K562 (cell line): ENCODE data around the gene CS. TPM values are rescaled to one million over a fixed set of nuclear protein-coding genes. Genes with fewer than 3 reads are reported as not detected.

Experiments
- CXXC5 ChIP-seq: fragments of 250-450 bp; sonication (Bioruptor Pico); IDR thresholded peaks from 2 replicates; pipeline ENCODE4 v1.8.0; 2022; ENCODE audit warnings: inconsistent platforms, mild to moderate bottlenecking, moderate library complexity
- EZH2 ChIP-seq: IDR thresholded peaks from 2 replicates; pipeline ENCODE4 v1.6.1; 2012; ENCODE audit warnings: low read depth, mild to moderate bottlenecking, inconsistent platforms, low read length, borderline replicate concordance
- GATA2 ChIP-seq: sonication (generic); formaldehyde crosslinking; IDR thresholded peaks from 2 replicates; pipeline ENCODE4 v1.4.0; 2020; ENCODE audit warnings: mild to moderate bottlenecking, missing genetic modification reagents
- HBP1 ChIP-seq: fragments of 450-650 bp; formaldehyde crosslinking; IDR thresholded peaks from 2 replicates; pipeline ENCODE4 v1.4.0; 2022; ENCODE audit warnings: missing genetic modification characterization
- MBD2 ChIP-seq: sonication (generic); IDR thresholded peaks from 2 replicates; pipeline ENCODE4 v1.6.1; 2016; ENCODE audit warnings: low read depth, borderline replicate concordance
- PCBP1 ChIP-seq: fragments of 200-400 bp; formaldehyde crosslinking; IDR thresholded peaks from 2 replicates; pipeline ENCODE4 v1.6.1; 2018; ENCODE audit warnings: mild to moderate bottlenecking, low read depth, low read length; ENCODE audit not compliant: poor library complexity, severe bottlenecking
- SAFB2 ChIP-seq: fragments of 200-400 bp; formaldehyde crosslinking; IDR thresholded peaks from 2 replicates; pipeline ENCODE4 v1.6.1; 2018; ENCODE audit warnings: borderline replicate concordance, low read length, low read depth, moderate library complexity; ENCODE audit not compliant: severe bottlenecking
- SREBF2 ChIP-seq: sonication (generic); formaldehyde crosslinking; IDR thresholded peaks from 2 replicates; pipeline ENCODE4 v1.4.0; 2020; ENCODE audit warnings: mild to moderate bottlenecking, missing genetic modification reagents
- ZBTB33 ChIP-seq: sonication (generic); formaldehyde crosslinking; IDR thresholded peaks from 2 replicates; pipeline ENCODE4 v1.8.1; 2023; ENCODE audit warnings: mild to moderate bottlenecking, missing genetic modification reagents
- ZKSCAN8 ChIP-seq: fragments of 200-800 bp; sonication (Bioruptor generic); IDR thresholded peaks from 2 replicates; pipeline ENCODE4 v1.6.1; 2016; ENCODE audit warnings: missing genetic modification characterization, missing compliant biosample characterization
- ZNF146 ChIP-seq: IDR thresholded peaks from one replicate; pipeline ENCODE4 v1.6.1; 2018; ENCODE audit warnings: missing compliant biosample characterization; ENCODE audit not compliant: unreplicated experiment
- ZNF431 ChIP-seq: sonication (generic); formaldehyde crosslinking; IDR thresholded peaks from 2 replicates; pipeline ENCODE4 v1.8.0; 2022; ENCODE audit warnings: mild to moderate bottlenecking, missing genetic modification reagents
- ZNF444 ChIP-seq: fragments of 250-450 bp; sonication (Bioruptor Pico); IDR thresholded peaks from 2 replicates; pipeline ENCODE4 v1.4.0; 2020; ENCODE audit warnings: mild to moderate bottlenecking, moderate library complexity
- polyA plus RNA-seq, 8 experiments: library from polyadenylated mRNA; depleted of rRNA in 4 of 8; stranded (reverse) in 5 of 8; unstranded in 3 of 8; fragments of >200 nt; fragmentation: Nextera tagmentation in 2 of 8; fragmentation: Illumina TruSeq in 1 of 8; extraction: Ambion mirVana in 2 of 8; extraction: Trizol in 1 of 8; gene quantifications; 2 replicates each; pipeline versions ENCODE4 v1.2.1 to v1.2.3, GENCODE V29; 2011 to 2014; ENCODE audit warnings: inconsistent platforms in 1 of 8, missing spikeins in 1 of 8
- total RNA-seq, 7 experiments: library from RNA; depleted of rRNA in 6 of 7; stranded (reverse); fragments of >200 nt in 6 of 7; fragmentation: Illumina TruSeq in 2 of 7; extraction: Trizol in 2 of 7; gene quantifications; 2 replicates each; pipeline versions ENCODE4 v1.2.1 to v1.2.3, GENCODE V29; 2011 to 2021; ENCODE audit warnings: low replicate concordance in 1 of 7
- TF ChIP-seq, protein P1 (sequence below): fragments of 450-650 bp; IDR thresholded peaks from 2 replicates; pipeline ENCODE4 v1.6.1; 2016; ENCODE audit warnings: mild to moderate bottlenecking
- TF ChIP-seq, protein P2 (sequence below): fragments of 450-650 bp; formaldehyde crosslinking; IDR thresholded peaks from 2 replicates; pipeline ENCODE4 v1.4.0; 2022; ENCODE audit warnings: mild to moderate bottlenecking, moderate library complexity
- TF ChIP-seq, protein P3 (sequence below): sonication (generic); formaldehyde crosslinking; IDR thresholded peaks from 2 replicates; pipeline ENCODE4 v1.8.0; 2022; ENCODE audit warnings: mild to moderate bottlenecking, missing genetic modification reagents

CS gene
- total and polyA plus RNA-seq, 9 of the 15 experiments (the other 6 are each of a cell fraction or from before 2014, with no cell fraction given), result 99.9 to 390 (median 149) TPM

- TF ChIP-seq, protein P1, sequence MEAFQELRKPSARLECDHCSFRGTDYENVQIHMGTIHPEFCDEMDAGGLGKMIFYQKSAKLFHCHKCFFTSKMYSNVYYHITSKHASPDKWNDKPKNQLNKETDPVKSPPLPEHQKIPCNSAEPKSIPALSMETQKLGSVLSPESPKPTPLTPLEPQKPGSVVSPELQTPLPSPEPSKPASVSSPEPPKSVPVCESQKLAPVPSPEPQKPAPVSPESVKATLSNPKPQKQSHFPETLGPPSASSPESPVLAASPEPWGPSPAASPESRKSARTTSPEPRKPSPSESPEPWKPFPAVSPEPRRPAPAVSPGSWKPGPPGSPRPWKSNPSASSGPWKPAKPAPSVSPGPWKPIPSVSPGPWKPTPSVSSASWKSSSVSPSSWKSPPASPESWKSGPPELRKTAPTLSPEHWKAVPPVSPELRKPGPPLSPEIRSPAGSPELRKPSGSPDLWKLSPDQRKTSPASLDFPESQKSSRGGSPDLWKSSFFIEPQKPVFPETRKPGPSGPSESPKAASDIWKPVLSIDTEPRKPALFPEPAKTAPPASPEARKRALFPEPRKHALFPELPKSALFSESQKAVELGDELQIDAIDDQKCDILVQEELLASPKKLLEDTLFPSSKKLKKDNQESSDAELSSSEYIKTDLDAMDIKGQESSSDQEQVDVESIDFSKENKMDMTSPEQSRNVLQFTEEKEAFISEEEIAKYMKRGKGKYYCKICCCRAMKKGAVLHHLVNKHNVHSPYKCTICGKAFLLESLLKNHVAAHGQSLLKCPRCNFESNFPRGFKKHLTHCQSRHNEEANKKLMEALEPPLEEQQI, result no peak
- TF ChIP-seq, protein P2, sequence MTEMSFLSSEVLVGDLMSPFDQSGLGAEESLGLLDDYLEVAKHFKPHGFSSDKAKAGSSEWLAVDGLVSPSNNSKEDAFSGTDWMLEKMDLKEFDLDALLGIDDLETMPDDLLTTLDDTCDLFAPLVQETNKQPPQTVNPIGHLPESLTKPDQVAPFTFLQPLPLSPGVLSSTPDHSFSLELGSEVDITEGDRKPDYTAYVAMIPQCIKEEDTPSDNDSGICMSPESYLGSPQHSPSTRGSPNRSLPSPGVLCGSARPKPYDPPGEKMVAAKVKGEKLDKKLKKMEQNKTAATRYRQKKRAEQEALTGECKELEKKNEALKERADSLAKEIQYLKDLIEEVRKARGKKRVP, result no peak
- TF ChIP-seq ZKSCAN8 (CRISPR knock-in tag) (peak; percentile 59; the same call in 1 of the 2 replicates), CXXC5 (peak; percentile 78), HBP1 (no peak), GATA2 (CRISPR knock-in tag) (peak; percentile 84), EZH2 (no peak), PCBP1 (no peak), MBD2 (0 out of 2 replicates have a peak, but pooled peaks have one; percentile 20), ZBTB33 (CRISPR knock-in tag) (0 out of 2 replicates have a peak, but pooled peaks have one; percentile 29), ZNF431 (CRISPR knock-in tag) (no peak), ZNF444 (CRISPR knock-in tag) (no peak), SREBF2 (CRISPR knock-in tag) (no peak), ZNF146 (CRISPR knock-in tag) (no peak), SAFB2 (no peak)
- TF ChIP-seq, protein P3, sequence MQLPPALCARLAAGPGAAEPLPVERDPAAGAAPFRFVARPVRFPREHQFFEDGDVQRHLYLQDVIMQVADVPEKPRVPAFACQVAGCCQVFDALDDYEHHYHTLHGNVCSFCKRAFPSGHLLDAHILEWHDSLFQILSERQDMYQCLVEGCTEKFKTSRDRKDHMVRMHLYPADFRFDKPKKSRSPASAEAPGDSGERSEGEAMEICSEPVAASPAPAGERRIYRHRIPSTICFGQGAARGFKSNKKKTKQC (CRISPR knock-in tag), result no peak
Observed at GRCh38 chr12:56300644-56301464, 724 bp upstream of the CS start (continued).
